OCI-LY7 (cell line): Measurements from ENCODE around the gene SYPL1.

Experiments used
- CTCF ChIP-seq: fragments of 200-600 bp; sonication (generic); conservative IDR thresholded peaks from 2 replicates; pipeline ENCODE4 v1.5.1; 2014; ENCODE audit warnings: mild to moderate bottlenecking, antibody characterized with exemption, low read length, moderate library complexity, mixed read lengths
- EZH2phosphoT487 ChIP-seq: fragments of 200-600 bp; sonication (generic); IDR thresholded peaks from 2 replicates; pipeline ENCODE4 v1.6.1; 2018; ENCODE audit warnings: low read depth, borderline replicate concordance, mild to moderate bottlenecking, mixed run types, antibody characterized with exemption, low read length, moderate library complexity, mixed read lengths

DNA sequence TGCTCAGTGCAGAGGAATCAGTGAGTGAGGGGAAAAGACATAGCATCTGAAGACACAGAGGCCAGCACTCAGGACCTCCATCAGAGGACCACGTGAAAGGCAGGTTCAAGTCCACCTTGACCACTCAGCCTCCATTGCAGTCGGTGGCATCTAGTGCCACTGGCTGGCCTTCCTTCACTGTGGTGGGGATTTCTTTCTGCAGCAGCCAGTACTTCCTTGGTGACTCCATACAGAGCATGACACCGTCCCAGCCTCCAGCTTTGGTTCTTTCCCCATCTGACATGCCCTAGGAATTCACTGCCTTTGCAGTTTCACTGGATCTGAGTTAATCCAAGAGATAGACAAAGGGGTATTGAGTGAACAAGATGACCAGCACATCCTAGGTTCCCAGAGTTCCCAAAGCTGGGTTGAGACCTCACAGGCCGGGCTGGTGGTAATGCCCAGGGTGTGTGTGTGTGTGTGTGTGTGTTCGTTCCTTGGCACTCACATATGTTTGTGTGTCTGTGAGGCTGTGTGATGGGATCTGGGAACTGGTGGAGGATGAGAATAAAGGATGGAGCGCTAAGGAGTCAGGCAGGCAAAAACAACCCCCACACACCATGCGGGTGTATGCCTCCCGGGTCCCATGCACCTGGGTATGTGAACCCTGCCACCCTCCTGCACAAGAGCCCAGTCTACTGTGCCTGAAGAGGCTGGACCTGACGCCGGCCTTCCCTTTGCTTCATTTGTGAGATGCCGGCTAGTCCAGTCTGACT is 57.8 kb downstream of the SYPL1 start:
- TF ChIP-seq EZH2phosphoT487 (no peak), CTCF (no peak)
